ENCODE measurements around the gene NPAS2. TPM values are rescaled to one million over a fixed set of nuclear protein-coding genes. Genes with fewer than 3 reads are reported as not detected.

Gene NPAS2
- total RNA-seq, 1 donor from 2014 or later, result 39.4 TPM

DNA sequence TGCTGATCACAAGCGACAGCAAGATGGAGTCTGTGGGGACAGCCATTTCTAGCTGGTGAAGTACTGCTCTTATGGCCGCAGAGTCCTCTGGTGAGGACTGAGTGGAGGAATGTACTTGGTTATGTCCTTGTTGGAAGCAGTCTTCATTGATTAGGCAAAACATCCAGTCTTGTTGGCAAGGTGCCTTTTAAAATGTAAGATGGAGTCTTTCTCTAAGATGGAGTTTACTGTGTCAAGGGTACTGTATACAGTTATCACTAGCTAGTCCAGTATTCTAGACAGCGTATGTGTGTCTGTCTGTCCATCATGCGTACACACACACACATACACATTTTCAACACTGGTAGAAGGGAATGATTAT, 74.8 kb downstream of the NPAS2 start:
- H3K79me2 ChIP-seq (ENCODE audit: low read depth), result no peaks in the 10 kb centered on the region
- no peak overlapping the region for H3K9ac ChIP-seq
- H3K4me3 ChIP-seq, result no peak overlapping the region
- Mint-ChIP-seq H3K4me3 (no peak overlapping the region), H3K9me3 (peaks cover 3% of the 10 kb centered on the region), H3K27me3 (ENCODE audit: insufficient read depth, low read depth) (peaks cover 4% of the 10 kb centered on the region), H3K27ac (peak overlapping the region; percentile 16), H3K4me1 (peaks cover 12% of the 10 kb centered on the region), H3K36me3 (no peaks in the 10 kb centered on the region)
- H3K9me3 ChIP-seq (ENCODE audit: low read depth), result no peaks in the 10 kb centered on the region
- TF ChIP-seq, protein P1, sequence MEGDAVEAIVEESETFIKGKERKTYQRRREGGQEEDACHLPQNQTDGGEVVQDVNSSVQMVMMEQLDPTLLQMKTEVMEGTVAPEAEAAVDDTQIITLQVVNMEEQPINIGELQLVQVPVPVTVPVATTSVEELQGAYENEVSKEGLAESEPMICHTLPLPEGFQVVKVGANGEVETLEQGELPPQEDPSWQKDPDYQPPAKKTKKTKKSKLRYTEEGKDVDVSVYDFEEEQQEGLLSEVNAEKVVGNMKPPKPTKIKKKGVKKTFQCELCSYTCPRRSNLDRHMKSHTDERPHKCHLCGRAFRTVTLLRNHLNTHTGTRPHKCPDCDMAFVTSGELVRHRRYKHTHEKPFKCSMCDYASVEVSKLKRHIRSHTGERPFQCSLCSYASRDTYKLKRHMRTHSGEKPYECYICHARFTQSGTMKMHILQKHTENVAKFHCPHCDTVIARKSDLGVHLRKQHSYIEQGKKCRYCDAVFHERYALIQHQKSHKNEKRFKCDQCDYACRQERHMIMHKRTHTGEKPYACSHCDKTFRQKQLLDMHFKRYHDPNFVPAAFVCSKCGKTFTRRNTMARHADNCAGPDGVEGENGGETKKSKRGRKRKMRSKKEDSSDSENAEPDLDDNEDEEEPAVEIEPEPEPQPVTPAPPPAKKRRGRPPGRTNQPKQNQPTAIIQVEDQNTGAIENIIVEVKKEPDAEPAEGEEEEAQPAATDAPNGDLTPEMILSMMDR (IDR thresholded peaks at IDR 0.05), result no peak
- TF ChIP-seq EZH2 (IDR thresholded peaks at IDR 0.05) (no peak), EZH2phosphoT487 (IDR thresholded peaks at IDR 0.05) (no peak)
- no peak overlapping the region for H2AFZ ChIP-seq (replicated peaks)
- H3F3A ChIP-seq (ENCODE audit: low read depth), result no peaks in the 10 kb centered on the region
- H4K20me1 ChIP-seq (ENCODE audit: low read depth), result no peaks in the 10 kb centered on the region
- no peaks in the 10 kb centered on the region for H3K36me3 ChIP-seq
- H3K27me3 ChIP-seq, result no peaks in the 10 kb centered on the region
- H3K27ac ChIP-seq, result no peak overlapping the region
- no peak for DNase-seq (ENCODE audit: low spot score)
- H3K4me1 ChIP-seq, result no peaks in the 10 kb centered on the region
- no peak overlapping the region for H3K4me2 ChIP-seq

DNA sequence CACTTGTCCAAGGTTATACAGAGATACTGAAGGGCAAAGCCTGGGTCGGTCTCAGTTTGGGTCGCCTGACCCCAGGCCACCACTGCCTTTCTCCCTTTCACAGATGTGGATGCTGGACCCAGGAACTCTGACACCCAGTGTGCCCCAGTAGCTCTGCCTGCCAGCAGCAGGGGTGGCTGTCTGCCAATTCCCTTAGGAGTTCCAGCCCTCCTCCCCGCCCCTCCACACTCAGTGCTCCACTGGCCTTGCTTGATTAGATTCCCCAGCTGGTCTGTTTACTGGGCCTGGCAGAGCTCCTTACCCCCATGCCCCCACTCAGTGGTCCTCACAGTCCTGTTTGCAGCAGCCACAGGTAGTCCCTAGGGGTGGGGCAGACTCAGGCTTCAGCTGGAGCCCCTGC, 75.5 kb downstream of the NPAS2 start:
- Histone ChIP-seq H3K9ac (no peak overlapping the region), H3K4me2 (no peak overlapping the region), H3K36me3 (no peaks in the 10 kb centered on the region), H3F3A (ENCODE audit: low read depth) (no peaks in the 10 kb centered on the region), H3K27me3 (no peaks in the 10 kb centered on the region), H3K79me2 (ENCODE audit: low read depth) (no peaks in the 10 kb centered on the region), H3K27ac (no peak overlapping the region), H3K4me1 (no peaks in the 10 kb centered on the region), H2AFZ (replicated peaks) (no peak overlapping the region), H3K4me3 (no peak overlapping the region), H4K20me1 (ENCODE audit: low read depth) (no peaks in the 10 kb centered on the region), H3K9me3 (ENCODE audit: low read depth) (no peaks in the 10 kb centered on the region)
- Mint-ChIP-seq H3K27ac (no peak overlapping the region), H3K4me1 (peaks cover 12% of the 10 kb centered on the region), H3K36me3 (no peaks in the 10 kb centered on the region), H3K4me3 (no peak overlapping the region), H3K27me3 (ENCODE audit: insufficient read depth, low read depth) (peaks cover 4% of the 10 kb centered on the region), H3K9me3 (peaks cover 3% of the 10 kb centered on the region)
- no peak for TF ChIP-seq EZH2phosphoT487 (IDR thresholded peaks at IDR 0.05)
- no peak for TF ChIP-seq EZH2 (IDR thresholded peaks at IDR 0.05)
- TF ChIP-seq, protein P1 (IDR thresholded peaks at IDR 0.05), result no peak
- DNase-seq (ENCODE audit: low spot score), result no peak

DNA sequence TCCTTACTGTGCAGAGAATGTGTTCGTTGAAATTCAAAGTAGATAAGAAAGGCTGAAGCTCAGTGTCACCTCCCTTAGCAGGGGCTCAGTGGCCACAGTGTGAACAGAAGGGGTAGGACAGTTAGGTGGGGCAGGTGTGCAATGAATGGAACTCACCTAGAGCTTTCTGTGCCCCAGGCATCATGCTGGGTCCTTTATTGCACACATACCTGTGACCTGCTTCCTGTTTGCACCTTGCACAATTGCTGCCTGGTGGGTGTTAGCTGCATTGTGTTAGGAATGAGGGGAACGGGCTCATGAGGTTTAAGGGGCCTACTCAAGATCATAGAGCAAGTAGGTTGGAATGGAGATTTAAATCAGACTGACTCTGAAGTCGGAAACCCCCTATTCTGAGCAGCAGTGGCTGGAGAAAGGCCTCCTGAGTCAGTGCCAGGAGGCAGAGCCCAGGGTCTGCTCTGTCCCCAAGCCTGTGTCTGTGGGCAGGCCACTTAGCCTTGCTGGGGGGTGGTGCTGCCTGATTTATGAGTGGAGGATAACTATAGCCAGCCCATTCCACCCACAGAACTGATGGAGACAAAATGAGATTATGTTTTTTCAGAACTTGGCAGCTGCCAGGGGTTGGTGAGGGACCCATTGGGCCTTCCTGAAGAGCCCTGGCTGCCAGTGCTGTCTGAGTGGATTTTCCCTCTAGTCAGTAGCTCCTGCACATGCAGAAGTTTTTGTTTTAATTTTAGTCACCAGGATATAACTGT, 76.2 kb downstream of the NPAS2 start:
- H3K27ac ChIP-seq, result no peak overlapping the region
- no peaks in the 10 kb centered on the region for H3K27me3 ChIP-seq
- no peaks in the 10 kb centered on the region for H3K79me2 ChIP-seq (ENCODE audit: low read depth)
- DNase-seq (ENCODE audit: low spot score), result no peak
- TF ChIP-seq EZH2phosphoT487 (IDR thresholded peaks at IDR 0.05) (no peak), EZH2 (IDR thresholded peaks at IDR 0.05) (no peak)
- TF ChIP-seq, protein P1 (IDR thresholded peaks at IDR 0.05), result no peak
- H3F3A ChIP-seq (ENCODE audit: low read depth), result no peaks in the 10 kb centered on the region
- no peak overlapping the region for H3K27ac Mint-ChIP-seq
- peaks cover 12% of the 10 kb centered on the region for H3K4me1 Mint-ChIP-seq
- peaks cover 3% of the 10 kb centered on the region for H3K9me3 Mint-ChIP-seq
- H3K9me3 ChIP-seq (ENCODE audit: low read depth), result no peaks in the 10 kb centered on the region
- H3K27me3 Mint-ChIP-seq (ENCODE audit: insufficient read depth, low read depth), result peaks cover 4% of the 10 kb centered on the region
- no peaks in the 10 kb centered on the region for H3K36me3 Mint-ChIP-seq
- no peak overlapping the region for H3K4me3 Mint-ChIP-seq
- no peak overlapping the region for H3K4me2 ChIP-seq
- H4K20me1 ChIP-seq (ENCODE audit: low read depth), result no peaks in the 10 kb centered on the region
- H3K36me3 ChIP-seq, result no peaks in the 10 kb centered on the region
- no peak overlapping the region for H2AFZ ChIP-seq (replicated peaks)
- no peak overlapping the region for H3K4me3 ChIP-seq
- H3K4me1 ChIP-seq, result no peaks in the 10 kb centered on the region
- H3K9ac ChIP-seq, result no peak overlapping the region
